Stromal cell of bone marrow (primary cell): ENCODE results near the gene SNX5.
"Not testable (repeated sequence)": the region's sequence is repeated elsewhere in the genome, so short reads cannot be mapped to it uniquely, and the experiment has no call there.

Experiments used
- DNase-seq: peaks from one replicate; pipeline ENCODE4 v3.0.0-alpha.2; 2012; ENCODE audit warnings: low read depth

Gene SNX5

GRCh38 chr20:17960400-17960885 lies 8.2 kb downstream of the SNX5 start:
- not testable (repeated sequence) for DNase-seq

- no peak for DNase-seq
Measured at GRCh38 chr20:17959257-17959627, 9.4 kb downstream of the SNX5 start.

- DNase-seq: no peak
Measured at GRCh38 chr20:17958373-17959256, 10.0 kb downstream of the SNX5 start.

- no peak for DNase-seq
Measured at GRCh38 chr20:17957505-17958363, 10.9 kb downstream of the SNX5 start.

- DNase-seq: no peak
Measured at GRCh38 chr20:17956099-17956685, 12.4 kb downstream of the SNX5 start.

- DNase-seq: no peak
Measured at GRCh38 chr20:17955302-17955701, 13.3 kb downstream of the SNX5 start.

- DNase-seq: no peak
Measured at GRCh38 chr20:17953935-17954334, 14.7 kb downstream of the SNX5 start.

GRCh38 chr20:17952692-17953684 lies 15.6 kb downstream of the SNX5 start:
- no peak for DNase-seq

- DNase-seq: no peak
Measured at GRCh38 chr20:17951323-17951722, 17.3 kb downstream of the SNX5 start.

GRCh38 chr20:17950670-17951069 lies 17.9 kb downstream of the SNX5 start:
- no peak for DNase-seq

GRCh38 chr20:17949899-17950298 lies 18.7 kb downstream of the SNX5 start:
- DNase-seq: no peak

GRCh38 chr20:17948442-17948841 lies 20.2 kb downstream of the SNX5 start:
- no peak for DNase-seq

GRCh38 chr20:17947474-17947815 lies 21.1 kb downstream of the SNX5 start:
- DNase-seq: no peak

GRCh38 chr20:17946572-17947473 lies 21.8 kb downstream of the SNX5 start:
- DNase-seq: no peak

- DNase-seq: no peak
Measured at GRCh38 chr20:17946040-17946439, 22.6 kb downstream of the SNX5 start.

GRCh38 chr20:17944854-17945474 lies 23.6 kb downstream of the SNX5 start:
- no peak for DNase-seq

GRCh38 chr20:17943343-17943742 lies 25.3 kb downstream of the SNX5 start:
- DNase-seq: no peak

GRCh38 chr20:17941826-17942196 lies 26.8 kb downstream of the SNX5 start:
- no peak for DNase-seq

GRCh38 chr20:17941087-17941825 lies 27.3 kb downstream of the SNX5 start:
- DNase-seq: no peak
